GM12872 (cell line): ENCODE results near the gene ATAD5.

Source experiments
- TF ChIP-seq, protein P1 (sequence below): IDR thresholded peaks from 3 replicates; pipeline ENCODE4 v1.5.1; 2011; ENCODE audit warnings: low read depth, mild to moderate bottlenecking, low read length, moderate library complexity; ENCODE audit not compliant: insufficient read depth

ATAD5 gene

DNA sequence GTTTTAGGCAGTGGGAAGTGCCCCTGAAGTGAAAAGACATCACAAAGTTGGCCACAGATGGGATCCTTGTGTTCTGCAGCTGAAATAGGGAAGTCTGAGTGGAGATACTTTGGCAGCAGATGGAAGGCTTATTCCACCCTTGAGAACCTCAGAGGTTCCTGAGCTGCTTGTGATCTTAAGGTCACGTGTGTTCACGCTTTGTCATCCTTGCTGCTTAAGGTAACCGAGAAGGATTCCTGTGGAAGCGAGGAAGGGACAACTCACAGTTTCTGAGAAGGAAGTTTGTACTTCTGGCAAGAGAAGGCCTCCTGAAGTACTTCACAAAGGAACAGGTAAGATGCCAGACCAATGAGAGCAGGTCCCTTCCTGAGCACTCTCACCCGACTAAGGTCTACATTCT is 102.2 kb downstream of the ATAD5 start:
- TF ChIP-seq, protein P1, sequence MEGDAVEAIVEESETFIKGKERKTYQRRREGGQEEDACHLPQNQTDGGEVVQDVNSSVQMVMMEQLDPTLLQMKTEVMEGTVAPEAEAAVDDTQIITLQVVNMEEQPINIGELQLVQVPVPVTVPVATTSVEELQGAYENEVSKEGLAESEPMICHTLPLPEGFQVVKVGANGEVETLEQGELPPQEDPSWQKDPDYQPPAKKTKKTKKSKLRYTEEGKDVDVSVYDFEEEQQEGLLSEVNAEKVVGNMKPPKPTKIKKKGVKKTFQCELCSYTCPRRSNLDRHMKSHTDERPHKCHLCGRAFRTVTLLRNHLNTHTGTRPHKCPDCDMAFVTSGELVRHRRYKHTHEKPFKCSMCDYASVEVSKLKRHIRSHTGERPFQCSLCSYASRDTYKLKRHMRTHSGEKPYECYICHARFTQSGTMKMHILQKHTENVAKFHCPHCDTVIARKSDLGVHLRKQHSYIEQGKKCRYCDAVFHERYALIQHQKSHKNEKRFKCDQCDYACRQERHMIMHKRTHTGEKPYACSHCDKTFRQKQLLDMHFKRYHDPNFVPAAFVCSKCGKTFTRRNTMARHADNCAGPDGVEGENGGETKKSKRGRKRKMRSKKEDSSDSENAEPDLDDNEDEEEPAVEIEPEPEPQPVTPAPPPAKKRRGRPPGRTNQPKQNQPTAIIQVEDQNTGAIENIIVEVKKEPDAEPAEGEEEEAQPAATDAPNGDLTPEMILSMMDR, result no peak

DNA sequence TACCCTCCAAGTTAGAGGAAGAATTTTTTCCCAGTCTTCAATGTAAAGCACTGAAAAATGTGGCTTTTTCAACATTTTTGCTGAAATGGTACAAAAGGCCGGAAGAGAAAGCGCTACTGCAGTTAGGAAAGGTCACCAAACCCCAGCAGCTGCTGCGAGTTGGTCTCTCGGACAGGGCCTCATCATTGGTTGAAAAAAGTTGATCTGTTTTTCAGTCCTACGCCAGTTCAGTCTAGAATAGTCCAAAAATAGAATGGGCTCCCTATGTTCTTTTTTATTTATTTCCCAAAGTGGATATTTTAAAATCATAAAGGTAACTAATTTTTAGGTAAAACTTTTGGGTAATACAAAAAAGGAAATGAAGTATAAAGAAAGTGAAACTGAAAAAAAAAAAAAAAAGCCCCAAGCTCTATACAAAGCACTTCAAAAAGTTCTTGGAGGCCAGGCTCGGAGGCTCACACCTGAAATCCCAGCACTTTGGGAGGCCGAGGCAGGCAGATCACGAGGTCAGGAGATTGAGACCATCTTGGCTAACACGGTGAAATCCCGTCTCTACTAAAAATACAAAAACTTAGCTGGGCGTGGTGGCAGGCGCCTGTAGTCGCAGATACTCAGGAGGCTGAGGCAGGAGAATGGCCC is 107.4 kb downstream of the ATAD5 start:
- TF ChIP-seq, protein P1, result no peak

DNA sequence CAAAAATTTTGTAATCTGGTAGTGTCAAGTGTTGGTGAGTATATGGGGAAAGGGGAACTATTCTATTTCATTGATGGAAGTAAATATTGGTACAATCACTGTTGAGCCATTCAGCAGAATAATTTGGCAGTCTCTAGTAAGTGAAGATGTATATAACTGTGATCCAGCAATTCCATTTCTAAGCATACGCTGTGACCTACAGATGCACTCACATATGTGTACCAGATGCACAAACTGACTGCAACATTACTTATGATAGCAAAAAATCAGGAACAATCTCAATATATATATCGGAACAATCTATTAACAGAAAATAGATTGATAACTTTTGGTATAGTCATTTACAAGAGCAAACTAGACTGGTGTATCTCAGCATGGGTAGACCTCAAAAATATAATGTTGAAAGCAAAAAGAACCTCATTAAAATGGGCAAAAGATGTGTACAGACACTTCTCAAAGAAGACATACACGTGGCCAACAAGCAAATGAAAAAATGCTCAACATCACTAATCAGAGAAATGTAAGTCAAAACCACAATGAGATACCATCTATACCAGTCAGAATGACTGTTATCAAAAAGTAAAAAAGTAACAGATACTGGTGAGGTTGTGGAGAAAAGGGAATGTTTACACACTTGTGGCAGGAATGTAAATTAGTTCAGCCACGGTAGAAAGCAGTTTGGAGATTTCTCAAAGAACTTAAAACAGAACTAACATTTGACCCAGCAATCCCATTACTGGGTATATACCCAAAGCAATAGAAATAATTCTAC is 110.7 kb downstream of the ATAD5 start:
- TF ChIP-seq, protein P1, result no peak
